H1 (cell line): Measurements from ENCODE around the gene CA5A.
"Not testable (repeated sequence)": the region's sequence is repeated elsewhere in the genome, so short reads cannot be mapped to it uniquely, and the experiment has no call there.

ENCODE experiments used
- CBX5 ChIP-seq: fragments of 300-800, 300-1000 bp; sonication (generic); IDR thresholded peaks from 2 replicates; pipeline ENCODE4 v1.7.1; 2016; ENCODE audit warnings: antibody characterized with exemption, low read length, low read depth
- CBX8 ChIP-seq: fragments of 300-800, 300-1000 bp; sonication (generic); IDR thresholded peaks from 2 replicates; pipeline ENCODE4 v1.7.1; 2016; ENCODE audit warnings: low read depth, low read length, borderline replicate concordance
- CTCF ChIP-seq, 3 experiments: IDR thresholded peaks; 1 replicate in 2 of 3; 2 replicates in 1 of 3; pipeline versions ENCODE4 v1.5.1 to v1.6.1; 2011; ENCODE audit warnings: low read length in 3 of 3, mild to moderate bottlenecking in 3 of 3, inconsistent platforms in 2 of 3, low read depth in 1 of 3, moderate library complexity in 1 of 3; ENCODE audit not compliant: insufficient read depth in 1 of 3; ENCODE audit errors: control extremely low read depth in 1 of 3
- EP300 ChIP-seq, 2 experiments: IDR thresholded peaks; 1 replicate in 1 of 2; 2 replicates in 1 of 2; pipeline ENCODE4 v1.6.1; 2011 to 2012; ENCODE audit warnings: low read depth in 2 of 2, low read length in 2 of 2, mild to moderate bottlenecking in 2 of 2, borderline replicate concordance in 1 of 2, inconsistent platforms in 1 of 2, moderate library complexity in 1 of 2
- EZH2 ChIP-seq: fragments of 200-600 bp; sonication (generic); IDR thresholded peaks from 2 replicates; pipeline ENCODE4 v1.7.1; 2012; ENCODE audit warnings: low read depth, mild to moderate bottlenecking, moderate library complexity, low read length, inconsistent platforms; ENCODE audit not compliant: severe bottlenecking
- GABPA ChIP-seq: IDR thresholded peaks from 2 replicates; pipeline ENCODE4 v1.6.1; 2011; ENCODE audit warnings: mild to moderate bottlenecking, low read length, moderate library complexity, borderline replicate concordance; ENCODE audit not compliant: insufficient read depth
- JUN ChIP-seq: IDR thresholded peaks from 2 replicates; pipeline ENCODE4 v1.6.1; 2011; ENCODE audit warnings: low read depth, mild to moderate bottlenecking, improper control_type of control experiment, low read length
- JUND ChIP-seq: IDR thresholded peaks from 2 replicates; pipeline ENCODE4 v1.6.1; 2011; ENCODE audit warnings: mild to moderate bottlenecking, improper control_type of control experiment, low read length
- MAX ChIP-seq: IDR thresholded peaks from 2 replicates; pipeline ENCODE4 v1.6.1; 2012; ENCODE audit warnings: inconsistent platforms
- POLR2AphosphoS5 ChIP-seq: IDR thresholded peaks from 2 replicates; pipeline ENCODE4 v1.6.1; 2011; ENCODE audit warnings: low read depth, low read length
- TAF1 ChIP-seq: IDR thresholded peaks from 2 replicates; pipeline ENCODE4 v1.6.1; 2011; ENCODE audit warnings: mild to moderate bottlenecking, low read depth, low read length
- TAF7 ChIP-seq: optimal IDR thresholded peaks from 2 replicates; pipeline ENCODE3; 2011; ENCODE audit warnings: low read depth, mild to moderate bottlenecking, inconsistent platforms, low read length, moderate library complexity, borderline replicate concordance
- USF2 ChIP-seq: IDR thresholded peaks from 2 replicates; pipeline ENCODE4 v1.6.1; 2011; ENCODE audit warnings: low read length, improper control_type of control experiment

GRCh38 chr16:87912691-87913090, 23.6 kb downstream of the CA5A start:
- not testable (repeated sequence) for TF ChIP-seq CTCF (IDR thresholded peaks at IDR 0.05; ENCODE audit: control extremely low read depth in 1 of 3, insufficient read depth in 1 of 3, low read depth in 1 of 3, low read length in 3 of 3); EZH2; JUND; POLR2AphosphoS5; USF2; GABPA; CBX8; TAF1; EP300 (IDR thresholded peaks at IDR 0.05; ENCODE audit: borderline replicate concordance in 1 of 2, low read depth in 2 of 2, low read length in 2 of 2); TAF7; MAX; CBX5; JUN
